Naive B cell (primary cell): ENCODE data around the gene CTPS2. TPM values are rescaled to one million over a fixed set of nuclear protein-coding genes. Genes with fewer than 3 reads are reported as not detected.

Experiments
- polyA plus RNA-seq, 6 donors: library from polyadenylated mRNA; unstranded; fragments of 300-500 nt; fragmentation: Illumina TruSeq; gene quantifications; one replicate each; pipeline ENCODE4 v1.2.3, GENCODE V29; 2021; ENCODE audit warnings: low read depth in 6 of 6

CTPS2 gene
- polyA plus RNA-seq, 6 donors from 2014 or later: 3.2 to 6.0 (median 4.7) TPM

Other genes starting within 250 kb of the CTPS2 start
- gene S100G, start 62.5 kb downstream of the CTPS2 start, polyA plus RNA-seq: not detected
- gene SYAP1, start 6.9 kb upstream of the CTPS2 start, polyA plus RNA-seq: 10 to 100 TPM; 11.8 to 21.3 (median 16.2) TPM
- gene TXLNG, start 73.8 kb upstream of the CTPS2 start, polyA plus RNA-seq: 10 to 100 TPM in 4 of 6 donors, 1 to 10 TPM in 2; 8.6 to 20.8 (median 15.9) TPM
- gene RBBP7, start 157.7 kb upstream of the CTPS2 start, polyA plus RNA-seq: 100 to 1,000 TPM; 158 to 255 (median 190) TPM
- 1 to 10 TPM in 5 of 6 donors, not detected in 1; 1.2 to 3.2 (median 2.2) TPM for gene REPS2, start 234.0 kb upstream of the CTPS2 start, polyA plus RNA-seq